IMR-90 (cell line): ENCODE results near the gene CHD3. TPM values are rescaled to one million over a fixed set of nuclear protein-coding genes. Genes with fewer than 3 reads are reported as not detected.

Source experiments
- ATAC-seq: fragments of 200-7000 bp; cut with Tn5 transposase; 2 replicates; pipeline ENCODE4 v1.9.1; 2020; ENCODE audit warnings: low read depth, mild to moderate bottlenecking, moderate library complexity
- BruUV-seq: library from RNA; stranded (reverse); fragments of 400-500 nt; replicated peaks from 2 replicates; lab custom pipeline; 2021; lab: Mats Ljungman, UMichigan
- CTCF ChIA-PET: fragments of 300-600 bp; formaldehyde crosslinking; extraction: SDS; loops from one replicate; lab custom pipeline; 2021; ENCODE audit warnings: antibody characterized with exemption; lab: Yijun Ruan, JAX
- POLR2A ChIA-PET: fragments of 300-600 bp; sonication (Branson Sonifier 250); formaldehyde crosslinking; loops from one replicate; lab custom pipeline; 2022; ENCODE audit warnings: antibody characterized with exemption; ENCODE audit not compliant: unreplicated experiment; lab: Charles Lee
- DNase-seq: peaks from one replicate; pipeline ENCODE4 v3.0.0; 2013
- H2AFZ ChIP-seq: replicated peaks from 2 replicates; pipeline ENCODE3; 2013; ENCODE audit warnings: low read length, mild to moderate bottlenecking; ENCODE audit not compliant: poor library complexity
- H2AK5ac ChIP-seq: 2 replicates; pipeline ENCODE4 v1.6.1; 2013; ENCODE audit warnings: low read depth, low read length, inconsistent platforms
- H2AK9ac ChIP-seq: replicated peaks from 2 replicates; pipeline ENCODE3; 2013; ENCODE audit warnings: mild to moderate bottlenecking, low read depth, low read length, moderate library complexity; ENCODE audit not compliant: poor library complexity
- H2BK120ac ChIP-seq: 2 replicates; pipeline ENCODE4 v1.6.1; 2013; ENCODE audit warnings: low read depth, low read length, inconsistent platforms
- H2BK15ac ChIP-seq: 3 replicates; pipeline ENCODE4 v1.6.1; 2013; ENCODE audit warnings: low read depth, low read length, inconsistent platforms
- H2BK20ac ChIP-seq: 2 replicates; pipeline ENCODE4 v1.6.1; 2013; ENCODE audit warnings: low read depth, mild to moderate bottlenecking, inconsistent platforms, low read length, moderate library complexity
- H2BK5ac ChIP-seq: 2 replicates; pipeline ENCODE4 v1.6.1; 2013; ENCODE audit warnings: mild to moderate bottlenecking, low read depth, low read length, inconsistent platforms; ENCODE audit not compliant: poor library complexity, severe bottlenecking
- H3K14ac ChIP-seq: replicated peaks from 2 replicates; pipeline ENCODE4 v1.6.1; 2013; ENCODE audit warnings: low read depth, low read length, inconsistent platforms
- H3K18ac ChIP-seq: 2 replicates; pipeline ENCODE4 v1.6.1; 2013; ENCODE audit warnings: low read depth, low read length, control low read depth
- H3K23ac ChIP-seq: 2 replicates; pipeline ENCODE4 v1.6.1; 2013; ENCODE audit warnings: low read depth, low read length, inconsistent platforms
- H3K27ac ChIP-seq: 2 replicates; pipeline ENCODE4 v1.5.1; 2013; ENCODE audit warnings: mild to moderate bottlenecking, control low read depth, low read length; ENCODE audit not compliant: insufficient read depth
- H3K27me3 ChIP-seq: 2 replicates; pipeline ENCODE4 v1.6.1; 2013; ENCODE audit warnings: low read length; ENCODE audit not compliant: control insufficient read depth, insufficient read depth
- H3K36me3 ChIP-seq: 2 replicates; pipeline ENCODE4 v1.6.1; 2013; ENCODE audit warnings: low read length, mixed read lengths; ENCODE audit not compliant: control insufficient read depth, insufficient read depth
- H3K4ac ChIP-seq: 2 replicates; pipeline ENCODE4 v1.6.1; 2013; ENCODE audit warnings: low read depth, low read length, inconsistent platforms
- H3K4me1 ChIP-seq: 2 replicates; pipeline ENCODE4 v1.6.1; 2013; ENCODE audit warnings: low read length, mixed read lengths; ENCODE audit not compliant: control insufficient read depth, insufficient read depth
- H3K4me2 ChIP-seq: 2 replicates; pipeline ENCODE4 v1.6.1; 2013; ENCODE audit warnings: low read depth, mild to moderate bottlenecking, control low read depth, low read length, moderate library complexity
- H3K4me3 ChIP-seq: 2 replicates; pipeline ENCODE4 v1.5.1; 2013; ENCODE audit warnings: low read depth, mild to moderate bottlenecking, control low read depth, low read length, moderate library complexity; ENCODE audit not compliant: insufficient read depth
- H3K56ac ChIP-seq: 2 replicates; pipeline ENCODE4 v1.6.1; 2013; ENCODE audit warnings: low read length, inconsistent platforms; ENCODE audit not compliant: insufficient read depth; ENCODE audit errors: extremely low read depth
- H3K79me1 ChIP-seq, 2 experiments: 2 replicates each; pipeline ENCODE4 v1.6.1; 2013; ENCODE audit warnings: low read length in 2 of 2, inconsistent platforms in 1 of 2, low read depth in 1 of 2
- H3K9ac ChIP-seq: 2 replicates; pipeline ENCODE4 v1.6.1; 2013; ENCODE audit warnings: low read depth, low read length, control low read depth
- H3K9me1 ChIP-seq: 2 replicates; pipeline ENCODE4 v1.6.1; 2013; ENCODE audit warnings: low read length, inconsistent platforms; ENCODE audit not compliant: insufficient read depth
- H3K9me3 ChIP-seq: 2 replicates; pipeline ENCODE4 v1.6.1; 2013; ENCODE audit warnings: low read length; ENCODE audit not compliant: control insufficient read depth, insufficient read depth
- H4K20me1 ChIP-seq: 2 replicates; pipeline ENCODE4 v1.6.1; 2013; ENCODE audit warnings: low read length, inconsistent platforms; ENCODE audit not compliant: insufficient read depth
- H4K5ac ChIP-seq: 2 replicates; pipeline ENCODE4 v1.6.1; 2013; ENCODE audit warnings: mild to moderate bottlenecking, low read depth, low read length, control low read depth
- H4K8ac ChIP-seq, 2 experiments: 2 replicates each; pipeline ENCODE4 v1.6.1; 2013; ENCODE audit warnings: low read depth in 2 of 2, low read length in 2 of 2, control low read depth in 1 of 2, inconsistent platforms in 1 of 2
- H4K91ac ChIP-seq: 2 replicates; pipeline ENCODE4 v1.6.1; 2013; ENCODE audit warnings: low read depth, low read length, inconsistent platforms; ENCODE audit not compliant: insufficient read depth
- BHLHE40 ChIP-seq: fragments of 150-350 bp; IDR thresholded peaks from 2 replicates; pipeline ENCODE4 v1.6.1; 2016; ENCODE audit warnings: mild to moderate bottlenecking, low read depth, low read length
- CEBPB ChIP-seq: IDR thresholded peaks from 2 replicates; pipeline ENCODE4 v1.6.1; 2012; ENCODE audit warnings: low read depth, low read length, improper control_type of control experiment
- CHD1 ChIP-seq: IDR thresholded peaks from 2 replicates; pipeline ENCODE4 v1.6.1; 2012; ENCODE audit warnings: low read depth, low read length, improper control_type of control experiment
- CTCF ChIP-seq: conservative IDR thresholded peaks from 2 replicates; pipeline ENCODE4 v1.5.1; 2012; ENCODE audit warnings: mild to moderate bottlenecking, low read depth, low read length, improper control_type of control experiment
- FOS ChIP-seq: fragments of 150-350 bp; IDR thresholded peaks from 2 replicates; pipeline ENCODE4 v1.6.1; 2016; ENCODE audit warnings: low read depth, low read length
- MAFK ChIP-seq: IDR thresholded peaks from 2 replicates; pipeline ENCODE4 v1.6.1; 2012; ENCODE audit warnings: low read depth, low read length, improper control_type of control experiment
- MAZ ChIP-seq: IDR thresholded peaks from 2 replicates; pipeline ENCODE4 v1.6.1; 2012; ENCODE audit warnings: low read depth, mild to moderate bottlenecking, low read length, improper control_type of control experiment, moderate library complexity, borderline replicate concordance
- MXI1 ChIP-seq: IDR thresholded peaks from 2 replicates; pipeline ENCODE4 v1.6.1; 2012; ENCODE audit warnings: low read depth, mild to moderate bottlenecking, low read length, moderate library complexity, borderline replicate concordance
- NFE2L2 ChIP-seq: fragments of 150-350 bp; IDR thresholded peaks from 2 replicates; pipeline ENCODE4 v1.6.1; 2016; ENCODE audit warnings: low read depth, mild to moderate bottlenecking, low read length
- POLR2A ChIP-seq: IDR thresholded peaks from 2 replicates; pipeline ENCODE4 v1.6.1; 2012; ENCODE audit warnings: mild to moderate bottlenecking, low read depth, low read length
- RAD21 ChIP-seq: IDR thresholded peaks from 2 replicates; pipeline ENCODE4 v1.6.1; 2012; ENCODE audit warnings: low read length, improper control_type of control experiment
- RCOR1 ChIP-seq: IDR thresholded peaks from 2 replicates; pipeline ENCODE4 v1.6.1; 2012; ENCODE audit warnings: mild to moderate bottlenecking, low read length, improper control_type of control experiment; ENCODE audit not compliant: insufficient replicate concordance
- SMC3 ChIP-seq: fragments of 150-350 bp; IDR thresholded peaks from 2 replicates; pipeline ENCODE4 v1.6.1; 2016; ENCODE audit warnings: low read depth, mild to moderate bottlenecking, antibody characterized with exemption, low read length, moderate library complexity
- USF2 ChIP-seq: fragments of 150-350 bp; IDR thresholded peaks from 2 replicates; pipeline ENCODE4 v1.6.1; 2017; ENCODE audit warnings: mild to moderate bottlenecking, antibody characterized with exemption, low read length, low read depth
- WGBS, 2 experiments: methylation state at CpG; one replicate each; pipeline versions ENCODE4 v1.1.5 to v1.1.7; 2013; ENCODE audit warnings: missing lambda C conversion rate in 2 of 2; ENCODE audit not compliant: insufficient read length in 1 of 2; ENCODE audit errors: extremely low coverage in 2 of 2; 5-methylcytosine and 5-hydroxymethylcytosine counted together
- dilution Hi-C: fragments of 300-500 bp; cut with HindIII; formaldehyde crosslinking; loops from one replicate; pipeline ENCODE4 v1.14.3; 2018; ENCODE audit warnings: low sequenced_read_pairs; ENCODE audit not compliant: unreplicated experiment
- in situ Hi-C: fragments of 300-500 bp; cut with MboI; formaldehyde crosslinking; loops from 3 replicates; pipeline ENCODE4 v1.14.3; 2019; ENCODE audit warnings: low sequenced_read_pairs, inconsistent platforms, mixed read lengths
- intact Hi-C: fragments of 100-400 bp; cut with micrococcal nuclease; formaldehyde crosslinking; loops from 2 replicates; pipeline ENCODE4 v1.10.0; 2022
- polyA plus RNA-seq, 3 experiments: library from polyadenylated mRNA; depleted of rRNA; stranded (reverse); fragments of >200 nt; gene quantifications; 2 replicates each; pipeline ENCODE4 v1.2.3, GENCODE V29; 2012; ENCODE audit warnings: low replicate concordance in 1 of 3
- total RNA-seq: library from RNA; depleted of rRNA; stranded (reverse); fragments of >200 nt; gene quantifications from 2 replicates; pipeline ENCODE4 v1.2.3, GENCODE V29; 2012

The CHD3 gene
- total and polyA plus RNA-seq, 2 of the 4 experiments (the other 2 are of a cell fraction) = 65.4 to 78.1 TPM

GRCh38 chr17:7950578-7950977, 62.0 kb downstream of the CHD3 start:
- Histone ChIP-seq H3K4me3 (no peak overlapping the region), H3K9me1 (no peaks in the 10 kb centered on the region), H4K20me1 (no peaks in the 10 kb centered on the region), H2AK5ac (no peak overlapping the region), H3K79me1 (no peaks in the 10 kb centered on the region), H2BK120ac (no peak overlapping the region), H3K9ac (no peak overlapping the region), H3K18ac (no peak overlapping the region), H4K5ac (no peak overlapping the region), H4K8ac (no peak overlapping the region), H3K4ac (no peak overlapping the region), H2AK9ac (no peak overlapping the region), H3K14ac (no peak overlapping the region), H3K56ac (no peak overlapping the region), H2BK5ac (no peak overlapping the region), H3K9me3 (no peaks in the 10 kb centered on the region), H3K23ac (no peak overlapping the region), H2BK15ac (no peak overlapping the region), H3K27ac (no peak overlapping the region), H3K4me2 (no peak overlapping the region), H4K91ac (no peak overlapping the region), H2BK20ac (no peak overlapping the region), H3K4me1 (no peaks in the 10 kb centered on the region), H3K36me3 (peaks cover 27% of the 10 kb centered on the region), H3K27me3 (no peaks in the 10 kb centered on the region), H2AFZ (no peak overlapping the region)
- CTCF ChIA-PET = no interaction called here
- in situ Hi-C loops (no loop called here), intact Hi-C loops (no loop called here), dilution Hi-C loops (no loop called here)
- no peak for ATAC-seq
- BruUV-seq = no TSS peak
- TF ChIP-seq RAD21 (no peak), RCOR1 (no peak), POLR2A (no peak), BHLHE40 (no peak), CHD1 (no peak), FOS (no peak), CEBPB (no peak), CTCF (no peak), SMC3 (no peak), MAFK (no peak), MAZ (no peak), USF2 (no peak), NFE2L2 (no peak), MXI1 (no peak)
- POLR2A ChIA-PET = no interaction called here
- WGBS, 2 experiments = no CpG with 5 or more reads among the region's 3 CpGs
- DNase-seq = no peak
